ENCODE data around the gene GIPR. TPM values are rescaled to one million over a fixed set of nuclear protein-coding genes. Genes with fewer than 3 reads are reported as not detected.

GIPR gene
- total and polyA plus RNA-seq, 2 donors (not counting 1 experiment from before 2014, with no cell fraction given), result 0.25 TPM; not detected in 1

DNA sequence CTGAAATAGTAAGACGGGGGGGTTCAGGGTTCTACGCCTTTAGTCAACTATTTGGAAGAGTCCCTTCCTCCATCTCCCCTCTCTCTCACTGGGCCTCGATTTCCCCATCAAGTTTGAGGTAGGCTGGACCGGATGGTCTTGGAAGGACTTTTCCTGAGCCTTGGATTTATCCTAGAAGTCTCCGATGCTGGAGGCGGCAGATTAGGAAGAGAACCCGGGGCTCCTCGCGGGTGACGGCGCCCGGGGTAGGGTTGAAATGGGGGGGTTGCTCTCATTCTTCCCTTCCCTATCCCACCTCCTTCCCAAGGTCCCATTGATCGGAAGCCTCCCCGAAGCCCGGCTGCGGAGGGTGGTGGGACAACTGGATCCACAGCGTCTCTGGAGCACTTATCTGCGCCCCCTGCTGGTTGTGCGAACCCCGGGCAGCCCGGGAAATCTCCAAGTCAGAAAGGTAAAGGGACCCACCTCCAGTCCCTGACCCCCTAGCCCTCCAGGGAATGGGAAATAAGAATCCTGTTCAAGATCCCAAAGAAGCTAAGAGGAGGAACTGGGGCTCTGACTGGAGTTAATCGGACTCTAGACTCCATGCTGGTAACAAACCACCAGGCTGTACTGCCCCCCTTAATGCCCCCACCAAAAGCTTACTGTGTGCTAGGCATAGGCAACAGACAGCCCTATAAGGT, 25.2 kb downstream of the GIPR start:
- Histone ChIP-seq H3K79me2 (ENCODE audit: control insufficient read depth, insufficient read depth, low read length) (peaks cover 14% of the 10 kb centered on the region), H3K9me3 (ENCODE audit: control insufficient read depth, insufficient read depth, low read depth, low read length) (no peaks in the 10 kb centered on the region), H3K4me1 (ENCODE audit: control insufficient read depth, extremely low read depth, insufficient read depth, low read length) (no peaks in the 10 kb centered on the region), H3K36me3 (ENCODE audit: control insufficient read depth, insufficient read depth, low read length) (peaks cover 8% of the 10 kb centered on the region), H3K9ac (ENCODE audit: insufficient read depth, low read length) (peak overlapping the region; percentile 95), H3K27ac (ENCODE audit: insufficient read depth, low read length) (peak overlapping the region; percentile 94), H2AFZ (ENCODE audit: low read length) (peak overlapping the region; percentile 49), H3K27me3 (ENCODE audit: control insufficient read depth, insufficient read depth, low read length) (no peaks in the 10 kb centered on the region), H4K20me1 (ENCODE audit: control insufficient read depth, extremely low read depth, insufficient read depth, low read length) (no peaks in the 10 kb centered on the region), H3K4me3 (replicated peaks in 1 of 4; ENCODE audit: control extremely low read depth in 1 of 4, insufficient read depth in 1 of 4, low read depth in 3 of 4, low read length in 4 of 4) (peak overlapping the region; percentile 72 to 96 (median 86)), H3K4me2 (ENCODE audit: extremely low read depth, insufficient read depth, low read length) (peak overlapping the region; percentile 64)
- DNase-seq (ENCODE audit: low read depth in 2 of 2), result peak; percentile 50 to 66
- TF ChIP-seq EZH2 (IDR thresholded peaks at IDR 0.05; ENCODE audit: low read length, missing control alignments), result no peak
- TF ChIP-seq, protein P1, sequence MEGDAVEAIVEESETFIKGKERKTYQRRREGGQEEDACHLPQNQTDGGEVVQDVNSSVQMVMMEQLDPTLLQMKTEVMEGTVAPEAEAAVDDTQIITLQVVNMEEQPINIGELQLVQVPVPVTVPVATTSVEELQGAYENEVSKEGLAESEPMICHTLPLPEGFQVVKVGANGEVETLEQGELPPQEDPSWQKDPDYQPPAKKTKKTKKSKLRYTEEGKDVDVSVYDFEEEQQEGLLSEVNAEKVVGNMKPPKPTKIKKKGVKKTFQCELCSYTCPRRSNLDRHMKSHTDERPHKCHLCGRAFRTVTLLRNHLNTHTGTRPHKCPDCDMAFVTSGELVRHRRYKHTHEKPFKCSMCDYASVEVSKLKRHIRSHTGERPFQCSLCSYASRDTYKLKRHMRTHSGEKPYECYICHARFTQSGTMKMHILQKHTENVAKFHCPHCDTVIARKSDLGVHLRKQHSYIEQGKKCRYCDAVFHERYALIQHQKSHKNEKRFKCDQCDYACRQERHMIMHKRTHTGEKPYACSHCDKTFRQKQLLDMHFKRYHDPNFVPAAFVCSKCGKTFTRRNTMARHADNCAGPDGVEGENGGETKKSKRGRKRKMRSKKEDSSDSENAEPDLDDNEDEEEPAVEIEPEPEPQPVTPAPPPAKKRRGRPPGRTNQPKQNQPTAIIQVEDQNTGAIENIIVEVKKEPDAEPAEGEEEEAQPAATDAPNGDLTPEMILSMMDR (conservative IDR thresholded peaks at IDR 0.05 in 1 of 2, IDR thresholded peaks at IDR 0.05 in 1 of 2; ENCODE audit: low read depth in 1 of 2, low read length in 2 of 2), result peak; percentile 81 to 88

- DNase-seq (ENCODE audit: low read depth in 2 of 2), result no peak
- no peak overlapping the region for H3K9ac ChIP-seq (ENCODE audit: insufficient read depth, low read length)
- H3K36me3 ChIP-seq (ENCODE audit: control insufficient read depth, insufficient read depth, low read length), result peaks cover 2% of the 10 kb centered on the region
- no peaks in the 10 kb centered on the region for H3K27me3 ChIP-seq (ENCODE audit: control insufficient read depth, insufficient read depth, low read length)
- no peak overlapping the region for H2AFZ ChIP-seq (ENCODE audit: low read length)
- no peaks in the 10 kb centered on the region for H3K9me3 ChIP-seq (ENCODE audit: control insufficient read depth, insufficient read depth, low read depth, low read length)
- H3K4me2 ChIP-seq (ENCODE audit: extremely low read depth, insufficient read depth, low read length), result no peak overlapping the region
- no peak overlapping the region for H3K4me3 ChIP-seq (replicated peaks in 1 of 4; ENCODE audit: control extremely low read depth in 1 of 4, insufficient read depth in 1 of 4, low read depth in 3 of 4, low read length in 4 of 4)
- TF ChIP-seq, protein P1 (conservative IDR thresholded peaks at IDR 0.05 in 1 of 2, IDR thresholded peaks at IDR 0.05 in 1 of 2; ENCODE audit: low read depth in 1 of 2, low read length in 2 of 2), result no peak
- TF ChIP-seq EZH2 (IDR thresholded peaks at IDR 0.05; ENCODE audit: low read length, missing control alignments), result no peak
- H4K20me1 ChIP-seq (ENCODE audit: control insufficient read depth, extremely low read depth, insufficient read depth, low read length), result no peaks in the 10 kb centered on the region
- H3K4me1 ChIP-seq (ENCODE audit: control insufficient read depth, extremely low read depth, insufficient read depth, low read length), result no peaks in the 10 kb centered on the region
- H3K79me2 ChIP-seq (ENCODE audit: control insufficient read depth, insufficient read depth, low read length), result no peaks in the 10 kb centered on the region
- no peak overlapping the region for H3K27ac ChIP-seq (ENCODE audit: insufficient read depth, low read length)
Measured at GRCh38 chr19:45701676-45702075, 33.7 kb downstream of the GIPR start.

DNA sequence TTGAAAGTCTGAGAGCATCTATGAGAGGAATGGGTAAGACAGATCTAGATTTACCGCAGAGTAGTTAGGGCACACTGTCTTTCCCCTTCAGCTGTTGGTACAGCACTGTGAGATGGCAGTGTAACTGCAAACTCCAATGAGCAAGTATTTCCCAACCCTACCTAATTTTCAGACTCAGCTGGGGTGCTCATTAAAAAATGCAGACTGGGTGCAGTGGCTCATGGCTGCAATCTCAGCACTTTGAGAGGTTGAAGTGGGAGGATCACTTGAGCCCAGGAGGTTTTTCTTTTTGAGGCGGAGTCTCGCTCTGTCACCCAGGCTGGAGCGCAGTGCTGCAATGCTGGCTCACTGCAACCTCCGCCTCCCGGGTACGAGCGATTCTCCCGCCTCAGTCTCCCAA, 37.1 kb downstream of the GIPR start:
- H3K27me3 ChIP-seq (ENCODE audit: control insufficient read depth, insufficient read depth, low read length), result no peaks in the 10 kb centered on the region
- TF ChIP-seq EZH2 (IDR thresholded peaks at IDR 0.05; ENCODE audit: low read length, missing control alignments), result no peak
- TF ChIP-seq, protein P1 (conservative IDR thresholded peaks at IDR 0.05 in 1 of 2, IDR thresholded peaks at IDR 0.05 in 1 of 2; ENCODE audit: low read depth in 1 of 2, low read length in 2 of 2), result no peak
- no peak overlapping the region for H3K4me3 ChIP-seq (replicated peaks in 1 of 4; ENCODE audit: control extremely low read depth in 1 of 4, insufficient read depth in 1 of 4, low read depth in 3 of 4, low read length in 4 of 4)
- no peaks in the 10 kb centered on the region for H4K20me1 ChIP-seq (ENCODE audit: control insufficient read depth, extremely low read depth, insufficient read depth, low read length)
- H3K4me2 ChIP-seq (ENCODE audit: extremely low read depth, insufficient read depth, low read length), result no peak overlapping the region
- H3K27ac ChIP-seq (ENCODE audit: insufficient read depth, low read length), result no peak overlapping the region
- H3K36me3 ChIP-seq (ENCODE audit: control insufficient read depth, insufficient read depth, low read length), result peaks cover 2% of the 10 kb centered on the region
- H3K79me2 ChIP-seq (ENCODE audit: control insufficient read depth, insufficient read depth, low read length), result no peaks in the 10 kb centered on the region
- no peaks in the 10 kb centered on the region for H3K9me3 ChIP-seq (ENCODE audit: control insufficient read depth, insufficient read depth, low read depth, low read length)
- H2AFZ ChIP-seq (ENCODE audit: low read length), result no peak overlapping the region
- no peaks in the 10 kb centered on the region for H3K4me1 ChIP-seq (ENCODE audit: control insufficient read depth, extremely low read depth, insufficient read depth, low read length)
- DNase-seq (ENCODE audit: low read depth in 2 of 2), result no peak
- H3K9ac ChIP-seq (ENCODE audit: insufficient read depth, low read length), result no peak overlapping the region
